ENCODE results near the gene TSHZ1.

TSHZ1 gene

GRCh38 chr18:75255094-75255493, 44.5 kb downstream of the TSHZ1 start:
- H3K4me3 ChIP-seq (ENCODE audit: low read depth, low read length): no peak overlapping the region
- DNase-seq (ENCODE audit: low read depth): no peak
- TF ChIP-seq CTCF (IDR thresholded peaks at IDR 0.05; ENCODE audit: low read depth, low read length, missing control alignments): no peak
- in situ Hi-C loops (cut with HindIII; ENCODE audit: low sequenced_read_pairs): no loop called here

- in situ Hi-C loops (cut with HindIII; ENCODE audit: low sequenced_read_pairs): no loop called here
- H3K4me3 ChIP-seq (ENCODE audit: low read depth, low read length): no peak overlapping the region
- no peak for TF ChIP-seq CTCF (IDR thresholded peaks at IDR 0.05; ENCODE audit: low read depth, low read length, missing control alignments)
- no peak for DNase-seq (ENCODE audit: low read depth)
These were observed 45.8 kb downstream of the TSHZ1 start for GRCh38 chr18:75256376-75256775.

DNA sequence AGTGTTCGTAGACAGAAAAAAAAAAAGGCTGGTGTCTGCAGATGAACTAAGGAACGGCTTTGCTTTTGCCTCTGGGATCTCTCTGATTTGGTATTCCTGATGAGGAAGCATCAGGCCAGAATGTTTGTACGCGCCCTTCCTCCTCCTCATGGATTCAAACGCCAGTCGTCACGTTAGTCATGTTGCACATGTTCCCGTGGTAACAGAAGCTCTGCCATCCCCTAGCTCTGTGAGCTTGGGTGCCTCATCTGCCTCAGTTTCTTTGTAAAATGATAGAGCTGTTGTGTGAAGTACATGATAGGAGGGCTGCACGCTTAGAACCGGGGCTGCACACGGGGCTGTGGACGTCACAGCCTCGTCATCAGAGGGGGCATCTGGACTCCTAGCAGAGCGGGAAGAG, 47.0 kb downstream of the TSHZ1 start:
- TF ChIP-seq CTCF (IDR thresholded peaks at IDR 0.05; ENCODE audit: low read depth, low read length, missing control alignments): no peak
- DNase-seq (ENCODE audit: low read depth): no peak
- in situ Hi-C loops (cut with HindIII; ENCODE audit: low sequenced_read_pairs): no loop called here

DNA sequence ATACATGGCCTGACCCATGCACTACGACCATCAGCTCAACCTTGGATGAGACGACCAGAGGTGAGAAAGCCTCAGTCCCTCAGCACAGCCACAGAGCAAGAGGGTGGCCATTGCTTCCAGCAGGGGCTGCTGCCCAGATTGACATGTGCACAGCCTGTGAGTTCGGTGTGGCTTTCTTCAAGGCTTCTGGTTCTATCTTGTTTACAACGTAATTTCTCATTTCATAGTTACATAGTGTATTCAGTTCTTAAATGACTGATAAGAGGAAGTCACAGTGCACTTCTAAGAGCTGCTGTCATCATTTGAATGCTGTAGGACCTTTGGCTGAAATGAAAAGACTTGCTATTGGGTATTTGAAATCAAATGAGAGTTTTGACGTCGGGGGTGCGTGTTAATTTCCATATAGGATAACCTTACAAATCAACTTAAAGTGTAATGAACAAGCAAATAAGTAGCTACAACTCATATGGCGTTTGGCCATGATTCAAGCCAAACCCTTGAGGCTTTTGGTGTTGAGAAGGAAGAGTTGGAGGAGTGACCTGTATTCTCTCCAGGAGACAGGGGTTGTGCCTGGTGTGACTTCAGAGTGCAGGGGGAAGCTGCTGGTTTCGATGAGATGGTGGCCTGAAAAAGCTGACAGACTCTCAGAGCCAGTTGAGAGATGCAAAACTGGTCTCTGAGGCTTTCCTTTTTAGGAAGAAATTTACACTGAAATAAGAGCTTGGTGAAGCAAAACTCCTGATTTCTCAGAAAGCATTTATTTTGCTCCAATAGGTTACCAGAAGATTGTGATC, 51.0 kb downstream of the TSHZ1 start:
- in situ Hi-C loops (cut with HindIII; ENCODE audit: low sequenced_read_pairs): no loop called here
- no peak for TF ChIP-seq CTCF (IDR thresholded peaks at IDR 0.05; ENCODE audit: low read depth, low read length, missing control alignments)
- no peak overlapping the region for H3K4me3 ChIP-seq (ENCODE audit: low read depth, low read length)
- DNase-seq (ENCODE audit: low read depth): no peak

More for the DNA sequence above, 47.0 kb downstream of the TSHZ1 start:
- no peak overlapping the region for H3K4me3 ChIP-seq (ENCODE audit: low read depth, low read length)

- TF ChIP-seq CTCF (IDR thresholded peaks at IDR 0.05; ENCODE audit: low read depth, low read length, missing control alignments): no peak
- in situ Hi-C loops (cut with HindIII; ENCODE audit: low sequenced_read_pairs): no loop called here
- no peak overlapping the region for H3K4me3 ChIP-seq (ENCODE audit: low read depth, low read length)
- DNase-seq (ENCODE audit: low read depth): no peak
These were observed 51.9 kb downstream of the TSHZ1 start for GRCh38 chr18:75262511-75262910.

- no peak for TF ChIP-seq CTCF (IDR thresholded peaks at IDR 0.05; ENCODE audit: low read depth, low read length, missing control alignments)
- no peak overlapping the region for H3K4me3 ChIP-seq (ENCODE audit: low read depth, low read length)
- DNase-seq (ENCODE audit: low read depth): no peak
- in situ Hi-C loops (cut with HindIII; ENCODE audit: low sequenced_read_pairs): no loop called here
These were observed 53.6 kb downstream of the TSHZ1 start for GRCh38 chr18:75264195-75264594.
